Measurements from ENCODE around the gene RGL2.

Gene RGL2

GRCh38 chr6:33315793-33316602 lies 17.3 kb upstream of the RGL2 start:
- no peak for DNase-seq

GRCh38 chr6:33314943-33315792 lies 16.4 kb upstream of the RGL2 start:
- DNase-seq = no peak

- DNase-seq = peak in 1 of 2 donors; percentile 47
Observed at GRCh38 chr6:33314515-33314942, 15.8 kb upstream of the RGL2 start.

GRCh38 chr6:33313709-33314514 lies 15.2 kb upstream of the RGL2 start, which contains the start of gene TAPBP:
Gene TAPBP, minus strand, starts transcription at chr6:33314078. Its CDS starts 37 bp downstream, at chr6:33314041.
- peak; percentile 56 for DNase-seq

- peak in 1 of 2 donors; percentile 38 for DNase-seq
Observed at GRCh38 chr6:33313105-33313708, 14.5 kb upstream of the RGL2 start.

GRCh38 chr6:33312361-33313104 lies 13.8 kb upstream of the RGL2 start:
- DNase-seq = peak; percentile 29 to 64

- DNase-seq = no peak
Observed at GRCh38 chr6:33306356-33306755, 7.6 kb upstream of the RGL2 start.

GRCh38 chr6:33305052-33305451 lies 6.3 kb upstream of the RGL2 start:
- no peak for DNase-seq

GRCh38 chr6:33304216-33304615 lies 5.5 kb upstream of the RGL2 start:
- no peak for DNase-seq

GRCh38 chr6:33301877-33302276 lies 3.1 kb upstream of the RGL2 start:
- no peak for DNase-seq

GRCh38 chr6:33299237-33299944 lies 649 bp upstream of the RGL2 start:
- DNase-seq = peak; percentile 83

- peak in 1 of 2 donors; percentile 6 for DNase-seq
Observed at GRCh38 chr6:33297956-33298772, 578 bp downstream of the RGL2 start.

- no peak for DNase-seq
Observed at GRCh38 chr6:33297406-33297955, 1.3 kb downstream of the RGL2 start.

GRCh38 chr6:33296797-33297405 lies 1.8 kb downstream of the RGL2 start:
- DNase-seq = no peak

GRCh38 chr6:33295621-33296369 lies 2.9 kb downstream of the RGL2 start:
- no peak for DNase-seq

GRCh38 chr6:33294086-33294823 lies 4.5 kb downstream of the RGL2 start:
- DNase-seq = no peak

GRCh38 chr6:33292996-33293682 lies 5.6 kb downstream of the RGL2 start:
- no peak for DNase-seq
